Activated naive CD4-positive, alpha-beta T cell treated with anti-CD3 and anti-CD28 coated beads, Interleukin-2, amount 50 U/mL, for 72 hours (primary cell): Measurements from ENCODE around the gene SLC50A1. TPM values are rescaled to one million over a fixed set of nuclear protein-coding genes. Genes with fewer than 3 reads are reported as not detected.

Source experiments
- ATAC-seq, 2 donors: fragments of 150-1000 bp; cut with Tn5 transposase; 2 replicates each; pipeline ENCODE4 v1.10.0; 2021; ENCODE audit warnings: mild to moderate bottlenecking in 2 of 2, moderate library complexity in 2 of 2
- DNase-seq, 2 donors: peaks; one replicate each; pipeline ENCODE4 v3.0.0; 2021 to 2022; ENCODE audit warnings: low spot score in 2 of 2
- H3K27ac Mint-ChIP-seq, 2 donors: one replicate each; pipeline ENCODE4 v1.8.0; 2022; ENCODE audit warnings: mild to moderate bottlenecking in 2 of 2, mixed read lengths in 2 of 2
- H3K36me3 Mint-ChIP-seq, 2 donors: one replicate each; pipeline ENCODE4 v1.8.0; 2022; ENCODE audit warnings: mixed read lengths in 2 of 2
- H3K9me3 Mint-ChIP-seq, 2 donors: one replicate each; pipeline ENCODE4 v1.8.0; 2022; ENCODE audit warnings: mixed read lengths in 2 of 2
- total RNA-seq, 2 donors: library from RNA; stranded (reverse); gene quantifications; one replicate each; pipeline ENCODE4 v1.2.3, GENCODE V29; 2022

SLC50A1 gene
- total RNA-seq, 2 donors from 2014 or later, result 47.4 to 49.4 TPM

DNA sequence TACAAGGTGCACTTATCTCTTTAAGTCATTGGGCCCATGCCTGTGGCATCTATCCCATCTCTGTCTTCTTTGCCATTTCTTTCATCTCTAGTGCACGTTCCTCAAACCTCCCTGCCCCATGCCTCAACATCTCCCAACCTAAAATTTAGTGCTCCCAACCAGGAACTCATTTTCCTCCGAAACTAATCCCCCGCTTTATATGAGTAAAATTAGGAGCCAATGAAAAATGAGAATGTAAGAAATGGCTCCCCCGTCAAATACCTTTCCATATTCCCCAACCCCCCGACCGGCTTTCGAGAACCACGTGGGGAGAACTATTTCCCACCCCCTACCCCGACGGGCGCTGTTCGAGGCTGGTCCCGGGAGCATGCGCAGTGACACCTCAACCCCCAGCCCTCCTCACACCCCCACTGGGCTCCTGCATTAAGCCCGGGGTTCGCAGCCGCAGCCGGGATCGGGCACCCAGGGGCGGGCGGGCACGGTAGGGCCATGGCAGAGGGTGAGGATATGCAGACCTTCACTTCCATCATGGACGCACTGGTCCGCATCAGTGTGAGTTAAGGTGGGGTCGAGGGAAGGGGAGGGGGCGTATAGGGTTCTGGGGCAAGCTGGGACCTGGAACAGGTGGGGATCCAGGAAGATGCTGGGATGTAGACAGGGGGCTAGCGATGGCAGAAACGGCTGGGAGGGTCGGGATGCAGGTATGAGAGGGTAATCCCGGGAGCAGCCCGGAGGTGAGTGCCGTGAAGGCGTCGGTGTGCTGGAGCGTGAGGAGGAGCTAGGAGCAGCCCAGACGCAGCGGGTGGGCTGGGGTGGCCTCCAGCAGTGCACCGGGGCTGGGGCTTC lies 38.0 kb downstream of the SLC50A1 start, which contains the start of gene TRIM46:
TRIM46 (plus strand) TSS at position 372 of the 846 bp plus-strand sequence; CDS start at position 490, 118 bp downstream.
- H3K9me3 Mint-ChIP-seq, result no peaks in the 10 kb centered on the region
- peak within 1 kb of the TSS; percentile 99 to 100 for H3K27ac Mint-ChIP-seq
- peaks cover 17 to 20% of the 10 kb centered on the region in 2 donors for H3K36me3 Mint-ChIP-seq
- ATAC-seq, result peak; percentile 45 to 66
- peak; percentile 73 to 74 for DNase-seq

DNA sequence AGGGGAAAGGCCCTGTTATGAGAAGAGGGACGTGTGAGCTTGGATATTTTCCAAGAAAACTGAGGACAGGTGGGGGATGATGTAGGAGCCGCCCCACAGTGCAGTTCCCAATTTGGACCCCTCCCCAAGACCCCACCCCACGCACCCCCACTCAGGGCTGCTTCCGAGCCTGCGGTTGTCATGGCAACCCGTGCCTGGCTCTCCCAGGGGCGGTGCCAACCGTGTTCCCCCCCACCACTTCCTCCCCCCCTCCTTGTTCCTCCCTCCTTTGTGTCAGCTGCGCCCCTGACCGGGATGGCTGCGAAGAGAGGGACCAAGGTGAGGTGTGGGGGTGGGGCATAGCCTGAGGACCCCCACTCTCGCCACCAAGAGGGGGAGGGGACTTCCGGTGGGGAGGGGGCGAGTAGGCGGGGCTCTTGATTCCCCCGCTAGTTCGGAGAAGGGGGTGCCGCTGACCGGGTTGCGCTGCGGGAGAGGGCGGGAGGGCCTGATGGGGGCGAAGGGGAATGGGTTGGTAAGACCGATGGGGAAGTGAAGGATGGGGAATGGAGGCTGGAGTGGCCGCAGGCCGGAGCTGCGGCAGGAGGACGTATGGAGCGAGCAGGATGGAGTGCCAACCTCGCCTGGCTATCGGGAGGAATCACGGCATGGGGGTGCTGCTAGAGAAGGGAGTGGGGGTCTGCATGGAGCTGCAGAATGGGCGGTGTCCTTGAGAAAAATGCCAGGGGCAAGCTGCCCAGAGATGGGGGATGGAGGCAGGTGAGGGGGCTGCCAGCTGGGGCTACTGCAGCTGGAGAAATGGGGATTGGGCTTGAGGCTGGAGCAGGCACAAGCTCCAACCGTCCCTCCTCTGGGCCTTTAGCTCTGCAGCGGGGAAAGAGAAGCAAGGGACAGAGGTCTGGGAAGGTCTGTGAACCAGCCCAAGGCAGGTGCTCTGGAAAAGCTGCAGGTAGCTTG lies 39.0 kb downstream of the SLC50A1 start:
- peak; percentile 50 to 54 for DNase-seq
- Mint-ChIP-seq H3K27ac (peak overlapping the region; percentile 82 to 99), H3K9me3 (no peaks in the 10 kb centered on the region), H3K36me3 (peaks cover 17 to 20% of the 10 kb centered on the region in 2 donors)
- ATAC-seq, result no peak

GRCh38 chr1:155175281-155175926 lies 39.8 kb downstream of the SLC50A1 start:
- Mint-ChIP-seq H3K36me3 (peaks cover 17 to 20% of the 10 kb centered on the region in 2 donors), H3K9me3 (no peaks in the 10 kb centered on the region), H3K27ac (no peak overlapping the region)
- ATAC-seq, result no peak
- DNase-seq, result peak in 1 of 2 donors; percentile 57

- ATAC-seq, result no peak
- no peaks in the 10 kb centered on the region for H3K9me3 Mint-ChIP-seq
- H3K36me3 Mint-ChIP-seq, result peaks cover 17 to 20% of the 10 kb centered on the region in 2 donors
- DNase-seq, result peak in 1 of 2 donors; percentile 55
- H3K27ac Mint-ChIP-seq, result no peak overlapping the region
Observed at GRCh38 chr1:155175927-155176371, 40.3 kb downstream of the SLC50A1 start.

- DNase-seq, result peak; percentile 80 to 91
- Mint-ChIP-seq H3K9me3 (no peaks in the 10 kb centered on the region), H3K36me3 (peaks cover 17 to 20% of the 10 kb centered on the region in 2 donors), H3K27ac (no peak overlapping the region)
- ATAC-seq, result peak; percentile 36 to 38
Observed at GRCh38 chr1:155176544-155177071, 41.0 kb downstream of the SLC50A1 start.

- Mint-ChIP-seq H3K36me3 (peaks cover 12 to 14% of the 10 kb centered on the region in 2 donors), H3K27ac (no peak overlapping the region), H3K9me3 (no peaks in the 10 kb centered on the region)
- ATAC-seq (no peak), DNase-seq (peak in 1 of 2 donors; percentile 47)
Observed at GRCh38 chr1:155177192-155177917, 41.7 kb downstream of the SLC50A1 start.

DNA sequence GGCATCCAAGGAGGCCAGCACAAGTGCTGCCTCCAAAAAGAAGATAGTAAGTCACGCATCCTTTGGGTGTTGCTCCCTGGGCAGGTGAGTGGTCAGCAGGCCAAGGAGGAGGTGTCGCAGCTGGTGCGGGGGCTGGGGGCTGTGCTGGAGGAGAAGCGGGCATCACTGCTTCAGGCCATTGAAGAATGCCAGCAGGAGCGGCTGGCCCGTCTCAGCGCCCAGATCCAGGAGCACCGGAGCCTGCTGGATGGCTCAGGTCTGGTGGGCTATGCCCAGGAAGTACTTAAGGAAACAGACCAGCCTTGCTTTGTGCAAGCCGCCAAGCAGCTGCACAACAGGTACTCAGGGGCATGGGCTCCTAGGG lies 42.2 kb downstream of the SLC50A1 start:
- H3K36me3 Mint-ChIP-seq, result peaks cover 8 to 9% of the 10 kb centered on the region in 2 donors
- ATAC-seq (no peak), DNase-seq (peak in 1 of 2 donors; percentile 52)
- no peaks in the 10 kb centered on the region for H3K9me3 Mint-ChIP-seq
- no peak overlapping the region for H3K27ac Mint-ChIP-seq

DNA sequence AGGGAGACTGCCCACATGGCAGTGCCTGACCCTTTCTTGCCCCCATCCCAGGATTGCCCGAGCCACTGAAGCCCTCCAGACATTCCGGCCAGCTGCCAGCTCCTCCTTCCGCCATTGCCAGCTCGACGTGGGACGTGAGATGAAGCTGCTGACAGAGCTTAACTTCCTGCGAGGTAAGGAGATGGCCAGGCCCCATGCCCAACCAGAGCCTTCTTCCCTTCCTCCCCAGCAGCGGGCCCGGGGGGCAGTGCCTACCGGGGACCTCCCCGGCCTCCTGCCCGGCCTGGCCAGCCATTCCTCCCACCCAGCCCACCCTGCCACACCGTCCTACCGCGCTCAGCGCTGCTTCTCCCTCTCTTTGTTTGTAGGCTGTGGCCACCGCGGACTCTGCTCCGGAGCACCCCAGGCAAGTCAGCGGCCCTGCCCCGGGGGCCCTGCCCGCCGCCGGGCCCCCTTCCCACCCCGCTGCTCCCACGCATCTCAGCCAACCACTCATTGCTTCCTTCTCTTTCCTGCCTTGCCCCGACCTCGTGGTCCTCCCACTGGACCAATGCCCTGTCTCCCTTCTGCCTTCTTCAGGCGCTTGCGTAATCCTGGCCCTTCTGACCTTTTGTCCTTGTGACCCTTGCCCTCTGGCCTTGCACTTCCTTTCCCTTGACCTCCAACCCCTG lies 42.9 kb downstream of the SLC50A1 start:
- ATAC-seq (no peak), DNase-seq (peak in 1 of 2 donors; percentile 44)
- Mint-ChIP-seq H3K27ac (no peak overlapping the region), H3K36me3 (peaks cover under 1 to 5% of the 10 kb centered on the region in 2 donors), H3K9me3 (no peaks in the 10 kb centered on the region)

DNA sequence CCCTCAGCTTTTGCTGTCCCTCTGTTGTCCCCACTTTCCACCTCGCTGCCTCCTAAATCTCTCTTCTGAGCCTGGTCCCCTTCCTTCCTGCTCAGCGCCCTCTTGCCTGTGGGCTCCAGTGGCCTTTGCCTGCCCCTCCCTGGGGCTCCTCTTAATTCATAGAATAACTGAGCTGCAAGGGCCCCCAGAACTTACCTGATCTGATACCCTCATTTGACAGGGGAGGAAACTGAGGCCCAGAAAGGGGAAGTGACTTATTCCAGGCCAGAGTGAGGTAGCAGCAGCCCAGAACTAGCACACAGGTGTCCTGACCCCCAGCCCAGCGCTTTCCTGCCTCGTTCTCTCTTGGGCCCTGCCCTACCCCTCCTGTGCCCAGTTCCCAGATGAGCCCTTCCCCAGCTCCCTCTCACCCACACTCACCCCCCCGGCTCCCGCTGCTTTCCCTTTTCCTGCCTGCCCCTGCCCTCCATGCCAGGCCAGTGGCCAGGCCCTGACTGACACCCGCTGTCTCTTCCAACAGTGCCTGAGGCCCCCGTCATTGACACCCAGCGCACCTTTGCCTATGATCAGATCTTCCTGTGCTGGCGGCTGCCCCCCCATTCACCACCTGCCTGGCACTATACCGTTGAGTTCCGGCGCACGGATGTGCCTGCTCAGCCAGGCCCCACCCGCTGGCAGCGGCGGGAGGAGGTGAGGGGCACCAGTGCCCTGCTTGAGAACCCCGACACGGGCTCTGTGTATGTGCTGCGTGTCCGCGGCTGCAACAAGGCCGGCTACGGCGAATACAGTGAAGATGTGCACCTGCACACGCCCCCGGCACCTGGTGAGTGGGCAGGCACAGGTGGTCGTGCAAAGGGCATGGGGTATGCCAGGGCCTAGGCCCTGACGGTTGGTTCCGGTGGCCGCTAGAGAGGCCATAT lies 43.7 kb downstream of the SLC50A1 start:
- no peak for ATAC-seq
- peak in 1 of 2 donors; percentile 56 for DNase-seq
- H3K9me3 Mint-ChIP-seq, result no peaks in the 10 kb centered on the region
- H3K36me3 Mint-ChIP-seq, result peaks cover 0 to 5% of the 10 kb centered on the region in 2 donors
- no peak overlapping the region for H3K27ac Mint-ChIP-seq

GRCh38 chr1:155181371-155182051 lies 45.9 kb downstream of the SLC50A1 start:
- H3K36me3 Mint-ChIP-seq, result peaks cover 0 to 5% of the 10 kb centered on the region in 2 donors

GRCh38 chr1:155182052-155182550 lies 46.4 kb downstream of the SLC50A1 start:
- no peaks in the 10 kb centered on the region for H3K9me3 Mint-ChIP-seq
- H3K36me3 Mint-ChIP-seq, result peaks cover 0 to 5% of the 10 kb centered on the region in 2 donors
- DNase-seq (no peak), ATAC-seq (no peak)
- peak overlapping the region in 1 of 2 donors; percentile 55 for H3K27ac Mint-ChIP-seq

More at GRCh38 chr1:155181371-155182051, 45.9 kb downstream of the SLC50A1 start:
- no peak for DNase-seq
- peak overlapping the region in 1 of 2 donors; percentile 55 for H3K27ac Mint-ChIP-seq
- no peak for ATAC-seq
- H3K9me3 Mint-ChIP-seq, result no peaks in the 10 kb centered on the region

- ATAC-seq, result no peak
- H3K9me3 Mint-ChIP-seq, result no peaks in the 10 kb centered on the region
- no peaks in the 10 kb centered on the region for H3K36me3 Mint-ChIP-seq
- no peak for DNase-seq
- no peak overlapping the region for H3K27ac Mint-ChIP-seq
Observed at GRCh38 chr1:155183775-155184221, 48.1 kb downstream of the SLC50A1 start.

DNA sequence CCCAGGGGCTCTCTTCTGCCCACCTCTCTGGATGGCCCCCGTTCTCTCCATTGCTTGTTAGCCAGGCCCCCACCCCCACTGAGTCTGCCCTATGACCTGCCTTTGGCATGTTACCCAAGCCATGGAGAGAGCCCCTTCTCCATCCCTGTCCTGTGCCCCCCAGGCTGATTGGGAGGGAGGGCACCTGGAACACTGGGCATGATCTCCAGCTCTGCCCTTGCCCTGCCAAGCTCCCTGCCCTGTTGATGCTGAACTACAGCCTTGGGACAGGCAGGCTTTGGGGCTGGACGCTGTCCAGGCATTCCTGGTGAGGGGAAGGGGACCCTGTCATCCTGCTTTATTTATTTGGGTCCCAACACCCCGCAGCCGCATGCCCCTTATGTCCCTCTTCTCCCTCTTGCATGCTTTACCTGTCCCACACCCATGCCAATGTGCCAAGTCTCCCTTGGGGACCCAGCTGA lies 48.7 kb downstream of the SLC50A1 start:
- Mint-ChIP-seq H3K27ac (peak overlapping the region in 1 of 2 donors; percentile 63), H3K36me3 (no peaks in the 10 kb centered on the region), H3K9me3 (no peaks in the 10 kb centered on the region)
- DNase-seq (no peak), ATAC-seq (no peak)
